ENCODE measurements around the gene PAQR8.

DNA sequence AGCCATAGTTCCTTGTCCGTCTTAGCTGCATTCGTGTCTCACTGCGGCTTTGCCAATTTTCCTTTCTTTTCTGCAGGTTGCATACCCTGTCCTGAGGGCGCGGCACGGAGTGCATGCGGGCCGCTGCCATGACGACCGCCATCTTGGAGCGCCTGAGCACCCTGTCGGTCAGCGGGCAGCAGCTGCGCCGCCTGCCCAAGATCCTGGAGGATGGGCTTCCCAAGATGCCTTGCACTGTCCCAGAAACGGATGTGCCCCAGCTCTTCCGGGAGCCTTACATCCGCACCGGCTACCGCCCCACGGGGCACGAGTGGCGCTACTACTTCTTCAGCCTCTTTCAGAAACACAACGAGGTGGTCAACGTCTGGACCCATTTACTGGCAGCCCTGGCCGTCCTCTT is 41.1 kb downstream of the PAQR8 start:
- no peak for TF ChIP-seq CTCF (IDR thresholded peaks at IDR 0.05; ENCODE audit: insufficient read depth, low read depth, low read length)
- no peak for TF ChIP-seq EZH2 (IDR thresholded peaks at IDR 0.05; ENCODE audit: insufficient read depth, low read length)
